ENCODE results near the gene NOP9.
"Not testable (repeated sequence)": the region's sequence is repeated elsewhere in the genome, so short reads cannot be mapped to it uniquely, and the experiment has no call there.

NOP9 gene

DNA sequence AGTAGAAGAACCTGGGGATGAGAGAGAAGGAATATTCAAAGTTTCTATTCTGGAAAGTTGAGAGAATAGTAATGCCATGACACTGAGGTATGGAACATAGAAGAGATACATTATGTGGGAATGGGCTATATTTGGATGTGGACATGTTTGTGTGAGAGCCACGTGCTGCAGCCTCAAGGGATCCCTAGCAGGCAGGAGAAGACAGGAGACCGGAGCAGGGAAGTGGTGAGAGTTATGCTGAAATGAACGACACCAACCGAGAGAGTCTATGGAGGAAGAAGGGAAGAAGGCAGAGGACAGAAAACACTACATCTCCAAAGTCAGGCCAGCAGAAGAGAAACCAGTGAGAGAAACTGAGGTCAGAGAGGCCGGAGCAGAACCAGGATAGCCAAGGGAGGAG is 50.1 kb downstream of the NOP9 start:
- Histone ChIP-seq H2AFZ (ENCODE audit: low read depth, low read length, severe bottlenecking) (no peak overlapping the region), H3K27ac (ENCODE audit: low read depth, low read length) (no peak overlapping the region), H3K4me3 (ENCODE audit: insufficient read depth, low read length, poor library complexity, severe bottlenecking) (no peak overlapping the region), H3K9me2 (replicated peaks; ENCODE audit: insufficient read depth, low read length) (no peaks in the 10 kb centered on the region), H3F3A (ENCODE audit: insufficient read depth) (no peaks in the 10 kb centered on the region), H3K27me3 (ENCODE audit: low read length) (no peaks in the 10 kb centered on the region), H3K79me2 (ENCODE audit: insufficient read depth, low read length) (no peaks in the 10 kb centered on the region), H3K36me3 (ENCODE audit: low read length) (no peaks in the 10 kb centered on the region), H3K9ac (ENCODE audit: low read length) (no peak overlapping the region), H4K20me1 (ENCODE audit: low read depth, low read length) (no peaks in the 10 kb centered on the region), H3K9me3 (ENCODE audit: insufficient read depth, low read length) (no peaks in the 10 kb centered on the region), H3K4me2 (ENCODE audit: low read depth, low read length, poor library complexity, severe bottlenecking) (no peak overlapping the region)
- TF ChIP-seq EZH2phosphoT487 (conservative IDR thresholded peaks at IDR 0.05; ENCODE audit: low read length), result no peak
- TF ChIP-seq, protein P1, sequence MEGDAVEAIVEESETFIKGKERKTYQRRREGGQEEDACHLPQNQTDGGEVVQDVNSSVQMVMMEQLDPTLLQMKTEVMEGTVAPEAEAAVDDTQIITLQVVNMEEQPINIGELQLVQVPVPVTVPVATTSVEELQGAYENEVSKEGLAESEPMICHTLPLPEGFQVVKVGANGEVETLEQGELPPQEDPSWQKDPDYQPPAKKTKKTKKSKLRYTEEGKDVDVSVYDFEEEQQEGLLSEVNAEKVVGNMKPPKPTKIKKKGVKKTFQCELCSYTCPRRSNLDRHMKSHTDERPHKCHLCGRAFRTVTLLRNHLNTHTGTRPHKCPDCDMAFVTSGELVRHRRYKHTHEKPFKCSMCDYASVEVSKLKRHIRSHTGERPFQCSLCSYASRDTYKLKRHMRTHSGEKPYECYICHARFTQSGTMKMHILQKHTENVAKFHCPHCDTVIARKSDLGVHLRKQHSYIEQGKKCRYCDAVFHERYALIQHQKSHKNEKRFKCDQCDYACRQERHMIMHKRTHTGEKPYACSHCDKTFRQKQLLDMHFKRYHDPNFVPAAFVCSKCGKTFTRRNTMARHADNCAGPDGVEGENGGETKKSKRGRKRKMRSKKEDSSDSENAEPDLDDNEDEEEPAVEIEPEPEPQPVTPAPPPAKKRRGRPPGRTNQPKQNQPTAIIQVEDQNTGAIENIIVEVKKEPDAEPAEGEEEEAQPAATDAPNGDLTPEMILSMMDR (IDR thresholded peaks at IDR 0.05; ENCODE audit: insufficient read depth, low read length, poor library complexity, severe bottlenecking), result no peak

DNA sequence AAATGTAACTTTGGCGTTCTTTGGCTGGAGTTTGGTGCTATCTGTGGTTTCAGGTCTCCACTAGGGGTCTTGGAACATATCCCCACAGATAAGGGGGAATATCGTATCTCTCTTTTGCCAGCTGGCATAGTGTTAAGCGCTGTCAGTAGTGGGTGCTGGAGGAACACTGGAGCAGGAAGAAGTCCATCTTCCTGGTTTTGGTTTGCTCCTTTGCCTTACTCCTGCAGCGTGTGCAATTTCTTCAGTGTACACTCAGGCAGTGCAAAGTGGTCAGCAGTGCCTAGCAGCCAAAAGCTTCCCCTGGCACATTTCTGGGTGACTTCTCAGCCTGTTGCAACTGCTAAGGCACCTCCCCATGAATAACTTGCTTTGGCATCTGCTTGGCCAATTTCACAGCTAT is 51.9 kb downstream of the NOP9 start:
- no peaks in the 10 kb centered on the region for H3K27me3 ChIP-seq (ENCODE audit: low read length)
- H2AFZ ChIP-seq (ENCODE audit: low read depth, low read length, severe bottlenecking), result no peak overlapping the region
- no peak overlapping the region for H3K9ac ChIP-seq (ENCODE audit: low read length)
- H3K36me3 ChIP-seq (ENCODE audit: low read length), result no peaks in the 10 kb centered on the region
- TF ChIP-seq, protein P1 (IDR thresholded peaks at IDR 0.05; ENCODE audit: insufficient read depth, low read length, poor library complexity, severe bottlenecking), result no peak
- no peak for TF ChIP-seq EZH2phosphoT487 (conservative IDR thresholded peaks at IDR 0.05; ENCODE audit: low read length)
- H3K9me2 ChIP-seq (replicated peaks; ENCODE audit: insufficient read depth, low read length), result no peaks in the 10 kb centered on the region
- H3K9me3 ChIP-seq (ENCODE audit: insufficient read depth, low read length), result no peaks in the 10 kb centered on the region
- no peak overlapping the region for H3K4me3 ChIP-seq (ENCODE audit: insufficient read depth, low read length, poor library complexity, severe bottlenecking)
- H3K79me2 ChIP-seq (ENCODE audit: insufficient read depth, low read length), result no peaks in the 10 kb centered on the region
- H3F3A ChIP-seq (ENCODE audit: insufficient read depth), result no peaks in the 10 kb centered on the region
- H3K27ac ChIP-seq (ENCODE audit: low read depth, low read length), result no peak overlapping the region
- no peaks in the 10 kb centered on the region for H4K20me1 ChIP-seq (ENCODE audit: low read depth, low read length)
- H3K4me2 ChIP-seq (ENCODE audit: low read depth, low read length, poor library complexity, severe bottlenecking), result no peak overlapping the region

- no peak overlapping the region for H2AFZ ChIP-seq (ENCODE audit: low read depth, low read length, severe bottlenecking)
- H3K4me3 ChIP-seq (ENCODE audit: insufficient read depth, low read length, poor library complexity, severe bottlenecking), result no peak overlapping the region
- H3F3A ChIP-seq (ENCODE audit: insufficient read depth), result no peaks in the 10 kb centered on the region
- no peaks in the 10 kb centered on the region for H3K9me2 ChIP-seq (replicated peaks; ENCODE audit: insufficient read depth, low read length)
- H3K9me3 ChIP-seq (ENCODE audit: insufficient read depth, low read length), result no peaks in the 10 kb centered on the region
- H4K20me1 ChIP-seq (ENCODE audit: low read depth, low read length), result no peaks in the 10 kb centered on the region
- H3K79me2 ChIP-seq (ENCODE audit: insufficient read depth, low read length), result no peaks in the 10 kb centered on the region
- no peak overlapping the region for H3K9ac ChIP-seq (ENCODE audit: low read length)
- no peak overlapping the region for H3K4me2 ChIP-seq (ENCODE audit: low read depth, low read length, poor library complexity, severe bottlenecking)
- no peaks in the 10 kb centered on the region for H3K36me3 ChIP-seq (ENCODE audit: low read length)
- TF ChIP-seq EZH2phosphoT487 (conservative IDR thresholded peaks at IDR 0.05; ENCODE audit: low read length), result no peak
- TF ChIP-seq, protein P1 (IDR thresholded peaks at IDR 0.05; ENCODE audit: insufficient read depth, low read length, poor library complexity, severe bottlenecking), result no peak
- no peaks in the 10 kb centered on the region for H3K27me3 ChIP-seq (ENCODE audit: low read length)
- H3K27ac ChIP-seq (ENCODE audit: low read depth, low read length), result no peak overlapping the region
Observed at GRCh38 chr14:24353559-24354481, 54.2 kb downstream of the NOP9 start.

DNA sequence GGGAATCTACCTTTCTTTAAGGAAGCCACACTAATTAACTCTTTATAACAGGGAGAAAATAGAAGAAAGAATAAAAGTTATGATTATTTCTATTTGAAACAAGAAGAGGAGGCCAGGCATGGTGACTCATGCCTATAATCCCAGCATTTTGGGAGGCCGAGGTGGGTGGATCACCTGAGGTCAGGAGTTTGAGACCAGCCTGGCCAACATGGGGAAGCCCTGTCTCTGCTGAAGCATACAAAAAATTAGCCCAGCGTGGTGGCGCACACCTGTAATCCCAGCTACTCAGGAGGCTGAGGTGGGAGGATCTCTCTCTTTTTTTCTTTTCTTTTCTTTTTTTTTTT is 54.8 kb downstream of the NOP9 start:
- not testable (repeated sequence) for H3F3A ChIP-seq (ENCODE audit: insufficient read depth); H3K36me3 ChIP-seq (ENCODE audit: low read length); H4K20me1 ChIP-seq (ENCODE audit: low read depth, low read length); H3K9me2 ChIP-seq (replicated peaks; ENCODE audit: insufficient read depth, low read length); H3K27me3 ChIP-seq (ENCODE audit: low read length); H3K4me2 ChIP-seq (ENCODE audit: low read depth, low read length, poor library complexity, severe bottlenecking); H3K9ac ChIP-seq (ENCODE audit: low read length); H2AFZ ChIP-seq (ENCODE audit: low read depth, low read length, severe bottlenecking); H3K4me3 ChIP-seq (ENCODE audit: insufficient read depth, low read length, poor library complexity, severe bottlenecking); H3K9me3 ChIP-seq (ENCODE audit: insufficient read depth, low read length); H3K27ac ChIP-seq (ENCODE audit: low read depth, low read length); H3K79me2 ChIP-seq (ENCODE audit: insufficient read depth, low read length)

All from SU-DHL-6 (cell line).